ENCODE measurements around the gene FERMT3. TPM values are rescaled to one million over a fixed set of nuclear protein-coding genes. Genes with fewer than 3 reads are reported as not detected.

The FERMT3 gene
- total RNA-seq, result 0.34 and 0.71 TPM in 2 replicates

DNA sequence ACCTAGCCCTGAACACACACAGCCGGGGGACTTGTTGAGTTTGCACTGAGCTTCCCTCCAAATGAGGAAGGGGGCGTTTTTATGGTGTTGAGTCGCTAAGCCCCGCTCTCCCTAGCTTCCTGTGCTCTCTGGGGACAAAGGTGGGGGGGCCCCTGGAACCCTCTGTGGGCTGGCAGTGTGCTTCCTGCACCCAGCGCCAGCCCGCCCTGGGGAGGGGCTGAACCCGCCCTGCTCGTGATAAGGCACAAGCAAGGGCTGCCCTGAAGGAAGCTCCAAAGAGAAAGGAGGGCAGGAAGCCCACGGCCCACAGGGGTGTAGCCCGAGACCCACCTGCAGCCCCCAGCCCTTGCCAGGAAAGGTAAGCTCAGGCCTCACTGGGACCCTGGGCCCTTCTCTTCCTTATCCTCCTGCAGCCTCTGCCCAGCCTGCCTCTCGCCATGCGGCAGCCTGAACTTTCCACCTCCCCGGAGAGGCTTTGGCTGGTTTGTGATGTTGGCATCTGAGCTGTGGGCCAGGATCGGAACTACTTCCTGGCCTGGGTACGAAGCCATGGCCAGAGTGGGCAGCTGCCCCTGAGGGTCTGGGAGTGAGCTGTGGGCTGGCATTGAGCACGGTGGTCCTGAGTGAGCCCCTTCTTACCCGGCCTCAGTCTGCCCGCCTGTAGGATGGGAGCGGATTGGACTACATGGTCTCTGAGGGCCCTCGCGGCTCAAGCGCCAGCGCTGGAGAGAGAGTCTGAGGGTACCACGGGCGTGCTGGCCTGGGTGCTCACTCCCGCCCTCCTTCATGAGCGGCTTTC lies at the start of gene FERMT3:
FERMT3 (plus strand) TSS at position 265 of the 799 bp plus-strand sequence. CDS start 644 bp downstream, outside the sequence.

DNA sequence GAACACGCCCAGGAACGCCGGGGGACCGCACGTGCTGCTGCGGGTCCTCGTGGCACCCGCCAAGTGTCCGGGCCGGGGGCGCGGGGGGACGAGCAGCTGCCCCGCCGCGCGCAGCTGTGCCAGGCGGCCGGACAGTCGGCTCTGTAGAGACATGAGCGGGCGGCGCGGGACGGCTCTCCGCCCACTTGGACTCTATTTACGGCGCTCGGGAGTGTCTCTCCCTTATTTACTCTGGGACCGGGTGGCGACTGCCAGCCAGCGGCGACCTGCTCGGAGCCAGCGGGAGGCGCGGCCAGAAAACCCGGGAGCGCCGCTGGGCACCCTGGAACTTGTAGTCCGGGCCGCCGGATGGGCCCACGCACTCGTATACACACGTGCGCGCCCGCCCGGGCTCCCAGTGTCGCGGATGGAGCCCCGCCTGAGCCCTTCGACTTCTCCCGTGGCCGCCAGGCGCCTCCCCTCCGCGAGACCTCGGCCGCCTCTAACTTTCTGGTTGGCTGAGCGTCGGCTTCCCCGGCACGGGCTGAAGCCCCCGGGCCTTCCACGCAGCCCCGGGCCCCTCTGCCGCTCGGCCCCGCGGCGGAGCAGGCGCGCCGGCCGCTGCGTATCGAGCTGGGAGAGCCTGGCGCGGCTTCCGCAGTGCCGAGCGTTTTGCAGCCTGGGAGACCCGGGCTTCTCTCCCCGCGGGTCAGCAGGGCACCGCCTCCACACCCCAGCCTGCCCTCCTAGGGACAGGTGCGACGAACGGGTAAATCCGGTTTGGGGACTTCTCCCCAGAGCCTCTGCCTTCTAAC lies 40.5 kb upstream of the FERMT3 start, which contains the start of gene MACROD1:
MACROD1 (minus strand) TSS at position 272 of the 794 bp plus-strand sequence; CDS start at position 153, 119 bp downstream.

DNA sequence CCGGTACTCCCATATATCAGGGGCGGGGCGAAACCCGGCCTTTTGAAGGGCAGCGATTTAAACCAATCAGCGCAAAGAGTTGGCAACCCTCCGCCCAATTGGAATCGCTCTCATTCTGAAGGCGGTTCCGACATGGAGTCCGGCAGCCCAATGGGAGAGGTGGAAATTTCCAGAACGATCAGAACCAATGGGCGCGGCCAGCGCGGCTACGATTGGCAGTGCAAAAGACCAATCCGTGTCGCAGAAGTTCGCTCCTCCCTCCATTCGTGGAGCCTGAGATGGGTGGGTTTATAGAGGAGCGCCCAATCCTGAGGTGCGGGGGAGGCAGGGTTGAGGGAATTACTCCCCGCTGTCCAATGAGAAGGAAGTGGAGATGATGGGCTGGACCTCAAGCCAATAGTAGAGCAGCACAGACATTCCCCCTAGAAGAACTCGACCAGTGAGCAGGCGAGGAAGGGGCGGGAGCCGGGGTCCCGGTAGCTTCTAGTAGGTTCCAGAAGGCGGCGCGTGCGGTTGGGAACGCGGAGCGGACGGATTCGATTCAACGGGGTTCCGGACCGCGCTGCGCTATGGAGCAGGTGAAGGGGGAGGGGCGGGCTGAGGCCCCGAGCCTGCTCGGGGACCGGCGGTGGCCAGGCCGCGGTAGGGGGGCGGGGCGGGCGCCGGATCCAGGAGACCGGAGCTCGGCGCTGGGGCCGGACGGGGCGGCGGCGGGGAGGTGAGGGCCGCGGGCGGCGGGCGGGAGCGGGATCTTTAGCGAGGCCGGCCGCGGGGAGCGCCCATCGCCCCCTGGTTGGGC lies 20.6 kb upstream of the FERMT3 start, which contains the start of gene STIP1:
STIP1 (plus strand) TSS at position 479 of the 799 bp plus-strand sequence; CDS start at position 570, 91 bp downstream.

DNA sequence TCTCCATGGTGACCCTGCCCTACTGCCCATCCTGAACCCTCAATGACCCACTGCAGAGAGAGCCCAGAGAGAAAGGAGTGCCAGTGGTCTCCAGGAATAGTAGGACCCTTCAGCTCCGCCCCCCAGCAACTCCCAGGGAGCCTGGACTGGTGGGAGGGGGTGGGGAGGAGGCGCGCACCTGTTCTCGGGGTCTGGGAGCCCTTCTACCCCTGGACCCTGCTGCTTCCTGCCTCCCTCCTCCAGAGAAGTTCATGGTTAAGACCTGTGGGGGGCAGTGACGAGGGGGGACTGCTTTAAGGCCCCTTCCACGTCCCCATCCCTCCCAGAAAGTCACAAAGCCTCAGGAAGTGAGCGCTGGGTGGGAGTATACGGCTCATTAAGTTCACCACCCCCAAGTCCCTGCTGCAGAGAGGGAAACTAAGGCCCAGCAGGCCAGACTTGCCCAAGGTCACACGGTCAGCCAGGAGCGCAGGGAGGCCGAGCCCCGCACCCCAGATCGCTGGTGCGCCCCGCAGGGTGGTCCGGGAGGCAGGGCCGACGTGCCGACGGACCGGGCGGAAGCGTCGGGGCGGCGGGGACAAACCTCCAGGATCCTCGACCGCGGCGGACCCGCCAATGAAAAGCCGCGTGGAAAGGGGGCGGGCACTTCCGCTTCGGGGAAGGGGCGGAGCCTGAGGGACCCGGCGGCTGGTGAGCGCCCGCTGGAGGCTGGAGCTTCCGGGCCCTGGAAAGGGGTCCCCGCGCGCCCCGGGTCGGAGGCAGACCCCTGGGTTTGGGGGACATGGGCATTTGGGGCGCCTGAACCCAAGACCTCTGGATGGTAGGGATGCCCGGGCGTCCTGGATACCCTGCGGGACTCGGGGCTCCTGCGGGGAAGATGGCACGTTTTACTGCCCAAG lies 19.3 kb downstream of the FERMT3 start, which contains the start of the genes NUDT22 and TRPT1:
NUDT22 (plus strand) TSS at position 667 of the 899 bp plus-strand sequence. CDS start 379 bp downstream, outside the sequence.
TRPT1 (minus strand) TSS at position 579 of the 899 bp plus-strand sequence; CDS start at position 253, 326 bp downstream.

DNA sequence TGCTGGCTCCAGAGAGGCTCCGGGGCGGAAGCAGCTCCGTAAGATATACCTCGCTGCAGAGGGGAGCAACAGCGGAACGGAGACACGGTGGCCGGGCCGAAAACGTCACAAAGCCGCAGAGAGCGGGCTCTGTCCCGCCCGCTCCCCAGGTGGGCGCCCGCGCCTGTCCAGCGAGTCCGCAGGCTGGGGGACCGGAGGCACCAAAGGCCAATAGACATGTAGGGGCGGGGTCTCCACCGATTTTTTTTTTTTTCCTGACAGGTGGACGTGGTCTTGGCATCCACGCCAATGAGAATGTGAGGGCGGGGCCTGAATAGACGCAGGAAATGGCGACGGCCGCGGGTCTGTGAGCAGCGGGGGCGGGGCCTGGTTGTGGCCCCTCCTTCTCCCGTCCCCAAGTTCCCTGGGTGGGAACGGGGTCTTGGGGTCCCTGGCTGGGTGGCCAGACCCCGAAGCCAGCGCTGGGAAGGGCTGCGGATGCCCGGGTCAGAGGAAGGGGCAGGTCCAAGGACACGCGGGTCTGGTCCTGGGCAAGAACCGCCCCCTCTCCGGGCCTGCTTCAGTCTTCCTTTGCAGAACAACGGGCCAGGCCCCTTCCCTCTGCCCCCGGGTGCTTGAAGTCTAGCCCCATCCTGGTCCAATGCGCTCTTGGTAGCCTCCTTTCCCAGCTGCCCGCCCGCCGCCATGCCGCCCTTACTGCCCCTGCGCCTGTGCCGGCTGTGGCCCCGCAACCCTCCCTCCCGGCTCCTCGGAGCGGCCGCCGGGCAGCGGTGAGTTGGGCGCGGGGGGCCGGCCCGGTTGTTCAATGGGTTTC lies 23.9 kb downstream of the FERMT3 start, which contains the start of gene DNAJC4:
DNAJC4 (plus strand) TSS at position 378 of the 814 bp plus-strand sequence; CDS start at position 685, 307 bp downstream.

DNA sequence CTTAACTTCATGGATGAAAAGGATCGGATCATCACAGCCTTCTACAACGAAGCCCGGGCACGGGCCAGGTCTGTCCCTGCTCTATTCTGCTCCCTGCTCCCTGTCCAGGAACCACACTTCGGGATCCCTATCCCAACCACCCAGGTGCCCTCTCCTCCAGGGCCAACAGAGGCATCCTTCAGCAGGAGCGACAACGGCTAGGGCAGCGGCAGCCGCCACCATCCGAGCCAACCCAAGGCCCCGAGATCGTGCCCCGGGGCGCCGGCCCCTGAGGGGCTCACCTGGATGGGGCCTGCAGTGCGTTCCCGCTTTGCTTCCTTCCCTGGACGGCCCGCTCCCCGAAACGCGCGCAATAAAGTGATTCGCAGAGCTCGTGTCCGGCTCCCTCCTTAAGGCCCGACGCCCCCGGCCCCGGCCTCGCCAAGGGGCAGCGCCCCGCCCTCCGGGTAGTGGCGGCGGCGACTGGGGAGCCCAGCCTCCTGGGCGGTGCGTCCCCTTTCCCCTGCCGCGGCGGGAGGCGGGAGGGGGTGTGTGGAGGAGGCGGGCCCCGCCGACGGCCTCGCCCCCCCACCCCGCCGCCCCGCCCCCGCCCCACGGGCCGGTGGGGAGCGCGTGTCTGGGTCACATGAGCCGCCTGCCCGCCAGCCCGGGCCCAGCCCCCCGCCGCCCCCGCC lies 27.5 kb downstream of the FERMT3 start, which contains the start of gene VEGFB:
VEGFB (plus strand) TSS at position 672 of the 674 bp plus-strand sequence. CDS start 250 bp downstream, outside the sequence.

DNA sequence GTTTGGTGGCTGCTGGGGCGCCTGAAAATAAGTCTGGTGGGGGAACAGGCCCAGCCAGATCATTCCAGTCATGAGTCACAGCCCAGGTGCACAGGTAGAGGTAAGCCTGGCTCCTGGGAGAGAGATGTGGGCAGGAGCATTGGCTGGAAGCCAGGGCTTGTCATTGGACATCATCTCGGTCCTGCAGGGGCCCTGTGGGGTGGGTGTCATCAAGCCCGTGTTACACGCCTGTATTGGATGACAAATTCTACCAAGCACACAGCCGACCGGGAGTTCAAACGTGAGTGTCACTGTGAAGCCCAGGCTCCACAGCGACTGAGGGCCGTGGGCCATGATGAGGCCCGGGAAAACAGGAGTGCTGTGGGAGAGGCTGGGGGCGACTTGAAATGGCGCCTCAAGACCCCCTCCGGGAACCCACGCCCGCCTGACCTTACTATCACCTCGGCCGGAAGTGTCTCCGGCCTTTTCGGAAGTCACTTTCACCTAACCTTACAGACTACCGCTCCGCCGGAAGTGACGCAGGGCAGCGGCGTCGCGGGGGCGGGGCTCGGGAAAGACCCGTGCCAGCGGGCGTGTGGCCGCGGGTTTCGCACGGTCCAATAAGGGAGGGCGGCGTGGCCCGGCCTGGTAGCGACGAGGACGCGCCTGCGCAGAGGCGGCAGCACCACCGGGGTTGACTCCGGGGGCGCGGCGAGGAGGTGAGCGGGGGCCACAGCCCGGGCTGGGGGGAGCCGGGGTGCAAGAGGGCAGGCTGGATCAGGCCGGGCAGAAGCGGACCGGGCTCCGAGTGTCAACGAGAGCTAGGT lies 34.1 kb downstream of the FERMT3 start, which contains the start of gene FKBP2:
FKBP2 (plus strand) TSS at position 661 of the 806 bp plus-strand sequence. CDS start 1,293 bp downstream, outside the sequence.

DNA sequence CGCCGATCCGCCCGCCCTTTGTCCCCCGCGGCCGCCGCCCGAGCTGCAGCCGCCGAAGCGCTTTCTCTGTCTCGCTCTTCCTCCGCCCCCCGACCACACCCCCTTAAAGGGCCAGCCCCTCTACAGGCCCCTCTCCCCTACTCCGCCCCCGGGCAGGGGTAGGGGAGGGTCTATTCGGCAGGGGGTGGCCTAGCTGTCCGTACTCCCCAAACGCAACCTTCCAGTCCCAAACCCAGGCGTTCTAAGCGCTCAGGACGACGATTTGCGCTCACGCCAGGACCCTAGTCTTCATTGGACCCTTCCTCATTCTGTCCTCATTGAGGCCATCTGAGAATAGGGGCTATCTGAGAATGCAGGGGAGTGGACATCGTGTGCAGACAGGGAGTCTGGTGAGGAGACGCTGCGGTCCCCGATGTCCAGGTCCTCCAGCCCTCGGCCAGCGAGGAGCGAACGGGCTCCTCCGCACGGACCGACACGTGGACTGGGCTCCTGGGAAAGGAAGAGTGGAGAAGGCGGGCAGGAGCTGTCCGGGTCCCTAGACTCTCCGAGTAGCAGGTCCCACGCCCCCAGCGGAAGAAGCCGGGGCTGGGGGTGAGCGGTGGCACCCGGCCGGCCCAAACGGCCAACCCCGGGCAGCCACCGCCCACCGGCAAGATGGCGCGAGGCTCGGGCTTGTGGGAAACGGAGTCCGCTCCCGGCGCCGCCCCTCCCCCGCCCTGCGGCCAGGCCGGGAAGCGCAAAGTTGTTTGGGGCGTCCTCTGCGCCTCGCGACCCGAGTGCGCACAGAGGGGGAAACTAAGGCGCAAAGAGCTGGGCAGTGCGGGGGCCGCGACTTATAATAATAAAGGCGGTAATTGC lies 40.6 kb downstream of the FERMT3 start, which contains the start of gene PPP1R14B:
PPP1R14B (minus strand) TSS at position 73 of the 858 bp plus-strand sequence. CDS start 270 bp downstream, outside the sequence.

DNA sequence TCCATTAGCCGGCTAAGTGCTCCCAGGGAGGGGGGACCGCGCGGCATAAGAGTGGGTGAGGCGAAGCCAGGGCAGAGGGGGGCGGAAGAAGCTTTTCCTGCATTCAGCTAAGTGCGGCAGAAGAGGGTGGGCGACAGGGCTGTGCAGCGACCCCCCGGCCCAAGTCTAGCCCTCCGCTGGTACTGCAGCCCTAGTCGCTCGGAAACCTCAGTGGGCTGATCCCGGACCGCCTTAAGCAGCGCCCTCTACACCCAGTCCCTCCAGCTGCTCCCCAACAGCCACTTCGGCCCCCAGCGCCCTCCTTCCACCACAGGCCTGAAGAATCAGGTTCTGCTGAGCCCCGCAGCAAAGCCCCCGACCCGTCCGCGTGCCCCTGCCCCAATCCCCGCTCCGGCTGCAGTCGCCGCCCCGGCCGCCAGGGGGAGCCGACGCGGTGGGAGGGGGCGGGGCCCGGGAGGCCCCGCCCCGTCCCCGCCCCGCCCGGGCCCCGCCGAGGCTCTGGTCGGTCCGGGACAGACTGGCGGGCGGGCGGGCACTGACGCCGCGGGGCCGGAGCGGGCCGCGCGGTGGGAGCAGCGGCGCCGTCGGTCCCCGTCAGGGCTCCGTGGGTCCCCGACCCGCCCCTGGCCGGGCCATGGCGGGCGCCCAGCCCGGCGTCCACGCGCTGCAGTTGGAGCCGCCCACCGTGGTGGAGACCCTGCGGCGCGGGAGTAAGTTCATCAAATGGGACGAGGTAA lies 44.7 kb downstream of the FERMT3 start, which contains the start of gene PLCB3:
PLCB3 (plus strand) TSS at position 515 of the 737 bp plus-strand sequence; CDS start at position 635, 120 bp downstream.

Other genes with a start within 250 kb of the FERMT3 start
- gene COX8A, start 232.1 kb upstream of the FERMT3 start, total RNA-seq, result 221 and 307 TPM in 2 replicates
- gene OTUB1, start 220.3 kb upstream of the FERMT3 start, total RNA-seq, result 43.6 and 44.1 TPM in 2 replicates
- 0.14 and 0.34 TPM in 2 replicates for gene FLRT1, start 170.8 kb upstream of the FERMT3 start, total RNA-seq
- gene MACROD1, start 40.6 kb upstream of the FERMT3 start, total RNA-seq, result 19.4 and 26.3 TPM in 2 replicates
- gene STIP1, start 20.6 kb upstream of the FERMT3 start, total RNA-seq, result 101 and 162 TPM in 2 replicates
- gene TRPT1, start 19.5 kb downstream of the FERMT3 start, total RNA-seq, result 12.4 and 13.7 TPM in 2 replicates
- 39.4 and 69.4 TPM in 2 replicates for gene NUDT22, start 19.6 kb downstream of the FERMT3 start, total RNA-seq
- 10.3 and 16.2 TPM in 2 replicates for gene DNAJC4, start 23.8 kb downstream of the FERMT3 start, total RNA-seq
- 11.3 and 22.2 TPM in 2 replicates for gene VEGFB, start 27.9 kb downstream of the FERMT3 start, total RNA-seq
- 47.3 and 103 TPM in 2 replicates for gene FKBP2, start 34.4 kb downstream of the FERMT3 start, total RNA-seq
- gene PPP1R14B, start 40.2 kb downstream of the FERMT3 start, total RNA-seq, result 145 and 308 TPM in 2 replicates
- 26.7 and 46.3 TPM in 2 replicates for gene PLCB3, start 44.8 kb downstream of the FERMT3 start, total RNA-seq
- gene BAD, start 77.9 kb downstream of the FERMT3 start, total RNA-seq, result 35.6 and 76.6 TPM in 2 replicates
- gene GPR137, start 79.1 kb downstream of the FERMT3 start, total RNA-seq, result 4.4 and 11.0 TPM in 2 replicates
- gene KCNK4, start 84.6 kb downstream of the FERMT3 start, total RNA-seq, result not detected in 2 replicates
- gene CATSPERZ, start 93.6 kb downstream of the FERMT3 start, total RNA-seq, result 0.14 and 0.34 TPM in 2 replicates
- 85.4 and 102 TPM in 2 replicates for gene ESRRA, start 98.8 kb downstream of the FERMT3 start, total RNA-seq
- 120 and 340 TPM in 2 replicates for gene TRMT112, start 110.8 kb downstream of the FERMT3 start, total RNA-seq
- gene PRDX5, start 111.4 kb downstream of the FERMT3 start, total RNA-seq, result 188 and 482 TPM in 2 replicates
- 2.1 and 2.7 TPM in 2 replicates for gene CCDC88B, start 133.5 kb downstream of the FERMT3 start, total RNA-seq
- 44.1 and 54.2 TPM in 2 replicates for gene RPS6KA4, start 152.4 kb downstream of the FERMT3 start, total RNA-seq